Measurements from ENCODE around the gene ELL.

The ELL gene

GRCh38 chr19:18521692-18522123, at the start of gene ELL:
ELL (minus strand) TSS chr19:18522070; CDS start chr19:18522055, 15 bp downstream.
- H3K27ac ChIP-seq: peak within 1 kb of the TSS; percentile 74
- TF ChIP-seq ZFX (IDR thresholded peaks at IDR 0.05; ENCODE audit: borderline replicate concordance) (no peak), CTCF (IDR thresholded peaks at IDR 0.05) (peak; percentile 21; the same call in 1 of the 2 replicates)

GRCh38 chr19:18568367-18568766, 46.5 kb upstream of the ELL start:
- TF ChIP-seq CTCF (IDR thresholded peaks at IDR 0.05) (no peak), ZFX (IDR thresholded peaks at IDR 0.05; ENCODE audit: borderline replicate concordance) (no peak)
- no peak overlapping the region for H3K27ac ChIP-seq

GRCh38 chr19:18566953-18567352, 45.1 kb upstream of the ELL start:
- TF ChIP-seq ZFX (IDR thresholded peaks at IDR 0.05; ENCODE audit: borderline replicate concordance): no peak
- TF ChIP-seq CTCF (IDR thresholded peaks at IDR 0.05): no peak
- no peak overlapping the region for H3K27ac ChIP-seq

GRCh38 chr19:18562086-18562485, 40.2 kb upstream of the ELL start:
- no peak overlapping the region for H3K27ac ChIP-seq
- TF ChIP-seq CTCF (IDR thresholded peaks at IDR 0.05) (no peak), ZFX (IDR thresholded peaks at IDR 0.05; ENCODE audit: borderline replicate concordance) (no peak)

- 0 out of 2 replicates have a peak overlapping the region, but pooled peaks have one; percentile 75 for H3K27ac ChIP-seq
- TF ChIP-seq ZFX (IDR thresholded peaks at IDR 0.05; ENCODE audit: borderline replicate concordance) (no peak), CTCF (IDR thresholded peaks at IDR 0.05) (no peak)
Observed at GRCh38 chr19:18559685-18560084, 37.8 kb upstream of the ELL start.

- no peak for TF ChIP-seq ZFX (IDR thresholded peaks at IDR 0.05; ENCODE audit: borderline replicate concordance)
- TF ChIP-seq CTCF (IDR thresholded peaks at IDR 0.05): no peak
- H3K27ac ChIP-seq: peak overlapping the region; percentile 75
Observed at GRCh38 chr19:18558604-18559003, 36.7 kb upstream of the ELL start.

GRCh38 chr19:18558202-18558555, 36.3 kb upstream of the ELL start:
- peak overlapping the region; percentile 75 for H3K27ac ChIP-seq
- no peak for TF ChIP-seq CTCF (IDR thresholded peaks at IDR 0.05)
- TF ChIP-seq ZFX (IDR thresholded peaks at IDR 0.05; ENCODE audit: borderline replicate concordance): no peak
